Measurements from ENCODE around the gene KCNQ1. TPM values are rescaled to one million over a fixed set of nuclear protein-coding genes. Genes with fewer than 3 reads are reported as not detected.

The KCNQ1 gene
- total RNA-seq, 4 donors from 2014 or later: 5.6 to 46.8 (median 24.6) TPM

GRCh38 chr11:2421226-2421994, 23.4 kb upstream of the KCNQ1 start:
- Histone ChIP-seq H3K27ac (no peak overlapping the region), H3K9me3 (no peaks in the 10 kb centered on the region), H3K27me3 (peaks cover 40% of the 10 kb centered on the region), H3K4me1 (peaks cover 6 to 15% (median 11%) of the 10 kb centered on the region in 4 donors), H3K36me3 (no peaks in the 10 kb centered on the region), H3K4me3 (no peak overlapping the region)
- WGBS, 2 donors (ENCODE audit: low coverage in 1 of 2): 39% methylated on average over 19 of the region's 19 CpGs; no CpG with 5 or more reads in 1 of the 2 donors
- in situ Hi-C loops (cut with MboI; ENCODE audit: low pct_ligation_motif_present in 1 of 4, low pct_unique_long_range_greater_than_20kb in 1 of 4, low sequenced_read_pairs in 3 of 4) (loop anchor here in 3 of 4 donors (10.0 to 25.0 kb wide), 7 partner anchors 107 to 473 kb away; no protein-coding TSS in a partner anchor), intact Hi-C loops (cut with DNase I; ENCODE audit: low total_unique reads) (loop anchor here (2.0 to 10.0 kb wide), 2 partner anchors 117 to 473 kb away; no protein-coding TSS in a partner anchor)
- no peak for DNase-seq
- TF ChIP-seq POLR2AphosphoS5 (IDR thresholded peaks at IDR 0.05) (no peak), CTCF (IDR thresholded peaks at IDR 0.05) (no peak), POLR2A (IDR thresholded peaks at IDR 0.05) (no peak), EP300 (IDR thresholded peaks at IDR 0.05; ENCODE audit: low read depth) (no peak)

DNA sequence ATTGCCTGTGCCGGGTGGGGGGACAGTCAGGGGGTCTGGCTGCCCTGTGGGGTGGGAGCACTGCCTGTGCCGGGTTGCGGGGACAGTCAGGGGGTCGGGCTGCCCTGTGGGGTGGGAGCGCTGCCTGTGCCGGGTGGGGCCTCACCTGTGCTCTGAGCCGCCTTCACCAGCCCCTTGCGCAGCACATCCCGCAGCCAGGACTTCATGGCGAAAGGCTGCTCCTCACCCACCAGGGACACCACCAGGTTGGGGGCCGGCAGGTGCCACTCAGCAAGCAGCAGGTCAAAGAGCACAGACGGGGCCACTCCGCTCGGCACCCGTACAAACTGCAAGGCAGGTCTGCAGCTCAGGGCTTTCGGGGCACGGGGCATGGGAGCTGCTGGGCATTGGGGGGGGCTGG, 22.8 kb upstream of the KCNQ1 start:
- DNase-seq: no peak
- Histone ChIP-seq H3K27ac (no peak overlapping the region), H3K4me1 (peaks cover 9 to 15% (median 11%) of the 10 kb centered on the region in 4 donors), H3K27me3 (peaks cover 40% of the 10 kb centered on the region), H3K9me3 (no peaks in the 10 kb centered on the region), H3K4me3 (no peak overlapping the region), H3K36me3 (no peaks in the 10 kb centered on the region)
- WGBS, 2 donors (ENCODE audit: low coverage in 1 of 2): 71% methylated on average over 7 of the region's 17 CpGs; no CpG with 5 or more reads in 1 of the 2 donors
- intact Hi-C loops (cut with DNase I; ENCODE audit: low total_unique reads) (loop anchor here (2.0 to 10.0 kb wide), 2 partner anchors 117 to 473 kb away; no protein-coding TSS in a partner anchor), in situ Hi-C loops (cut with MboI; ENCODE audit: low pct_ligation_motif_present in 1 of 4, low pct_unique_long_range_greater_than_20kb in 1 of 4, low sequenced_read_pairs in 3 of 4) (loop anchor here in 3 of 4 donors (10.0 to 25.0 kb wide), 7 partner anchors 107 to 473 kb away; no protein-coding TSS in a partner anchor)
- no peak for TF ChIP-seq CTCF (IDR thresholded peaks at IDR 0.05)
- TF ChIP-seq EP300 (IDR thresholded peaks at IDR 0.05; ENCODE audit: low read depth): no peak
- TF ChIP-seq POLR2AphosphoS5 (IDR thresholded peaks at IDR 0.05): no peak
- no peak for TF ChIP-seq POLR2A (IDR thresholded peaks at IDR 0.05)

DNA sequence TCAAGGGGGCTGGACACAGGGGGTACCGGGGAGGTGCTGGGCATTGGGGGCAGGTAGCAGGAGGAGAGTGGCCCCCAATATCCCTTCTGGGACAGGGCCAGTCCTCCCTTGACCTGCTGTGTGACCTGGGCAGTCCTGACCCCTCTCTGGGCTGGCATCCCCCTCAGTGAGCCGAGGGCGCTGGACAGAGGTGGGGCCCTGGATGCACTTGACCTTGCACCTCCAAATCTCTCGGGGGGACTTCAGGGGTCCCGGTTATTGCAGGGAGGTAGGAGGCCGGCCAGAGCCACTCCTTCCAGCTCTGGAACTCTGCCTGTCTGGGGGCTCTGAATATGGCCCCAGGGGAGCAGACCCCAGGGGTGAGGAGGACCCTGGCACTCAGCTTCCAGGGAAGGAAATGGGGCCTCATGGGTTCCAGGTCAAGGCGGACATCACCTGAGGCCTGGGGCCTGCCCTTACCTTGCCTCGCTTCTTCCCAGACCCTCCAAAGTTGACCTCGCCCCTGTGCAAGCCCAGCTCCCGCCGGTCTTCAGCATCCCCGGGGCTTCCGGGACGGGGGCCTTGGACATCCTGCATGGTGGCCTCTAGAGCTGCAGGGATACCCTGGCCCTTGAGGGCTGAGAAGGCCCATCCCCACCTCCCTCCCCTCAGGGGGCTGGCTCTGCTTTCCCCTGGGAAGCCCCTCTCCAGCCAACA, 22.2 kb upstream of the KCNQ1 start:
- in situ Hi-C loops (cut with MboI; ENCODE audit: low pct_ligation_motif_present in 1 of 4, low pct_unique_long_range_greater_than_20kb in 1 of 4, low sequenced_read_pairs in 3 of 4) (loop anchor here in 3 of 4 donors (10.0 to 25.0 kb wide), 7 partner anchors 108 to 472 kb away; no protein-coding TSS in a partner anchor), intact Hi-C loops (cut with DNase I; ENCODE audit: low total_unique reads) (loop anchor here (10.0 kb wide), 1 partner anchor 472 kb away; no protein-coding TSS in a partner anchor)
- DNase-seq: no peak

More for the DNA sequence above, 22.2 kb upstream of the KCNQ1 start:
- no peak overlapping the region for H3K27ac ChIP-seq
- peaks cover 40% of the 10 kb centered on the region for H3K27me3 ChIP-seq
- 41% methylated on average over 6 of the region's 14 CpGs; no CpG with 5 or more reads in 1 of the 2 donors for WGBS, 2 donors (ENCODE audit: low coverage in 1 of 2)
- H3K36me3 ChIP-seq: no peaks in the 10 kb centered on the region
- no peak overlapping the region for H3K4me3 ChIP-seq
- peaks cover 9 to 18% (median 12%) of the 10 kb centered on the region in 4 donors for H3K4me1 ChIP-seq
- no peak for TF ChIP-seq CTCF (IDR thresholded peaks at IDR 0.05)
- TF ChIP-seq POLR2AphosphoS5 (IDR thresholded peaks at IDR 0.05): no peak
- TF ChIP-seq POLR2A (IDR thresholded peaks at IDR 0.05): no peak
- TF ChIP-seq EP300 (IDR thresholded peaks at IDR 0.05; ENCODE audit: low read depth): no peak
- H3K9me3 ChIP-seq: no peaks in the 10 kb centered on the region
